ENCODE results near the gene PI4KA.

Gene PI4KA

DNA sequence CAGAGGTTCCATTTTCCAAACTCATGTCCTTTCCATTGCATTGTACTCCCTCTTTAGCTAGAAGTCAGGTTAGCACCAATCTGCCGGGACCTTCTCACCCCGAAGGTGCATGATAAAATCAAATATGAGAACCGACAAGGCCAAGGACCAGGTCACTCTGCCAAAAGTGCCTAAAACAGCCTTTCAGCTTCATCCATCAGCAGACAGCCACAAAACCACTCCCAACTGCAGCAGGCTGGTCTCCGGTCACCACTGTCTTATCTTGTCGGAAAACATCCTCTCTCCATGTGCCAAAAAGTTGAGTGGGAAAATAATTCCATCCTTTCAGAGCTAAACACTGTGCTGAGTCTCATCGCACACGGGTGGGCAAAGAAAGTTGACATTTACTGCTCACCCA, 1.4 kb downstream of the PI4KA start:
- H3K9me3 ChIP-seq, result no peaks in the 10 kb centered on the region
- no peaks in the 10 kb centered on the region for H3K27me3 ChIP-seq
- H3K4me1 ChIP-seq, result 0 out of 2 replicates have a peak, but pooled peaks cover 3% of the 10 kb centered on the region
- no peak for DNase-seq
- no peaks in the 10 kb centered on the region for H3K36me3 ChIP-seq
- TF ChIP-seq, protein P1, sequence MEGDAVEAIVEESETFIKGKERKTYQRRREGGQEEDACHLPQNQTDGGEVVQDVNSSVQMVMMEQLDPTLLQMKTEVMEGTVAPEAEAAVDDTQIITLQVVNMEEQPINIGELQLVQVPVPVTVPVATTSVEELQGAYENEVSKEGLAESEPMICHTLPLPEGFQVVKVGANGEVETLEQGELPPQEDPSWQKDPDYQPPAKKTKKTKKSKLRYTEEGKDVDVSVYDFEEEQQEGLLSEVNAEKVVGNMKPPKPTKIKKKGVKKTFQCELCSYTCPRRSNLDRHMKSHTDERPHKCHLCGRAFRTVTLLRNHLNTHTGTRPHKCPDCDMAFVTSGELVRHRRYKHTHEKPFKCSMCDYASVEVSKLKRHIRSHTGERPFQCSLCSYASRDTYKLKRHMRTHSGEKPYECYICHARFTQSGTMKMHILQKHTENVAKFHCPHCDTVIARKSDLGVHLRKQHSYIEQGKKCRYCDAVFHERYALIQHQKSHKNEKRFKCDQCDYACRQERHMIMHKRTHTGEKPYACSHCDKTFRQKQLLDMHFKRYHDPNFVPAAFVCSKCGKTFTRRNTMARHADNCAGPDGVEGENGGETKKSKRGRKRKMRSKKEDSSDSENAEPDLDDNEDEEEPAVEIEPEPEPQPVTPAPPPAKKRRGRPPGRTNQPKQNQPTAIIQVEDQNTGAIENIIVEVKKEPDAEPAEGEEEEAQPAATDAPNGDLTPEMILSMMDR (IDR thresholded peaks at IDR 0.05; ENCODE audit: low read depth, low read length), result no peak
- peak overlapping the region; percentile 93 for H3K4me3 ChIP-seq (ENCODE audit: low read depth, low read length)

DNA sequence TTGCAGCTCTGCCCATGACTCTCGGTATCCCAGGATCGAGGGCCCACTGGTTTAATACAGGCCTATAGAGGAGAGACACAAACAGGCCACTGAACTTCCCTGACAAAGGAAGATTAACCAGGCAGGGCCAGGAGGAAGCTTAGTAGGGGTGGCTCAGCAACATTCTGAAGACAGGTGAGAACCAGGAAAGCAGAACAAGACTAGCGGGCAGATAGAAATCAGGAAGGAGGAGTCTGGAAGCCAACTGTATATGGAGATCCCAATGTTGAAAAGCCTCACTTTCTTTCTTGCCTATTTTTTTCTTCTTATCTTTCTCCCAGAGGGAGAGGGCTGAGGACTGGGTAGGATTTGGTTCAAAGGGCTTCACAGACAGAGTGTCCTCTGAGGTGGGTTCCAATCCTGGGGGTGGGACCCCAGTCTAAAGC, 5.4 kb downstream of the PI4KA start:
- H3K36me3 ChIP-seq, result no peaks in the 10 kb centered on the region
- H3K27me3 ChIP-seq, result no peaks in the 10 kb centered on the region
- 0 out of 2 replicates have a peak, but pooled peaks cover 3% of the 10 kb centered on the region for H3K4me1 ChIP-seq
- DNase-seq, result no peak
- no peaks in the 10 kb centered on the region; the same call in 1 of the 2 replicates for H3K9me3 ChIP-seq
- TF ChIP-seq, protein P1 (IDR thresholded peaks at IDR 0.05; ENCODE audit: low read depth, low read length), result no peak
- H3K4me3 ChIP-seq (ENCODE audit: low read depth, low read length), result no peak overlapping the region

DNA sequence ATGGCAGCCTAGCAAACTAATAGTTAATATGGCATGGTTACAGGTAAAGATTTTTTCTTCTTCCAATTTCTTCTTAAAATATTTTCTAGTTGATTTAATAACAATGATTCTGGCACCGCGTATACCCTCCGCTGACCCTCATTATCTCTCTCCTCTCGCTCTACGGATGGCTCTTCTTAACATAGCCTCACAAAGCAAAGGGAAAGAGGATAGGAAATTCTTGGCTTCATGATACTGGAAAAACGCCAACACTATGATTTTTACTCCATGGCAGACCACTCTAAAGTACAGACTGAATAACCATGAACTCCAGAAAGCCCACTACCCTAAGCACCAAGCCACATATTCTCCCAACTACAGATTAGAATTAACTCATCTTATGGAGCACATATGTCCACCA, 6.1 kb downstream of the PI4KA start:
- H3K36me3 ChIP-seq, result no peaks in the 10 kb centered on the region
- H3K9me3 ChIP-seq, result no peaks in the 10 kb centered on the region; the same call in 1 of the 2 replicates
- TF ChIP-seq, protein P1 (IDR thresholded peaks at IDR 0.05; ENCODE audit: low read depth, low read length), result no peak
- H3K27me3 ChIP-seq, result no peaks in the 10 kb centered on the region
- no peak overlapping the region for H3K4me3 ChIP-seq (ENCODE audit: low read depth, low read length)
- DNase-seq, result no peak
- 0 out of 2 replicates have a peak, but pooled peaks cover 3% of the 10 kb centered on the region for H3K4me1 ChIP-seq

DNA sequence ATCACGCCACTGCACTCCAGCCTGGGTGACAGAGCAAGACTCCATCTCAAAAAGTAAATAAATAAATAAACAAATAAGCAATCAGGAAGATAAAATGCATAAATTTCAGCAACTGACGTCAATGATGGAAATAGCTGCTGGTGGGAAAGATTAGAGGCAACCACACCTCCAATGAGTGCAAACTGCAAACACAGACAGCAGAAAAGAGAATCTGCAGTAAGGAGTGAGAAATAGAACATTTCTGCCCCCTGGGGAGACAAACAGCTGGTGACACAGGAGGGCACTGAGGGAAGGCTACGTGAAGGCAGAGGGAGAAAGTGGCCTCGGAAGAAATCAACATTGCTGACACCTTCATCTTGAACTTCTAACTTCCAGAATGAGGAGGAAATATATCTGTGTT, 6.5 kb downstream of the PI4KA start:
- Histone ChIP-seq H3K4me3 (ENCODE audit: low read depth, low read length) (no peak overlapping the region), H3K9me3 (no peaks in the 10 kb centered on the region; the same call in 1 of the 2 replicates), H3K36me3 (no peaks in the 10 kb centered on the region), H3K27me3 (no peaks in the 10 kb centered on the region), H3K4me1 (0 out of 2 replicates have a peak, but pooled peaks cover 3% of the 10 kb centered on the region)
- TF ChIP-seq, protein P1 (IDR thresholded peaks at IDR 0.05; ENCODE audit: low read depth, low read length), result peak; percentile 11; the same call in 1 of the 2 replicates
- no peak for DNase-seq

DNA sequence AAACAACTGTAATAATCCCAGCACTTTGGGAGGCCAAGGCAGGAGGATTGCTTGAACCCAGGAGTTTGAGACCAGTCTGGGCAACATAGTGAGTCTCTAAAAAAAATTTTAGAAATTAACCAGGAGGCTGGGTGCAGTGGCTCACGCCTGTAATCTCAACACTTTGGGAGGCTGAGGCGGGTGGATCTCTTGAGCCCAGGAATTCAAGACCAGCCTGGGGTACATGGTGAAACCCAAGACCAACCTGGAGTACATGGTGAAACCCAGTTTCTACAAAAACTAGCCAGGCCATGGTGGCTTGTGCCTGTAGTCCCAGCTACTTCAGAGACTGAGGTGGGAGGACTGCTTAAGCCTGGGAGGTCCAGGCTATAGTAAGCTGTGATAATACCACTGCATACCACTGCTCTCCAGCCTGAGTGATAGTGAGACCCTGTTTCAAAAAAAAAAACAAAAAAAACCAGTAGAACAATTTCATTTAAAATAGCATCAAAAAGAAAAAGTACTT, 11.2 kb downstream of the PI4KA start:
- Histone ChIP-seq H3K4me1 (no peaks in the 10 kb centered on the region; the same call in 1 of the 2 replicates), H3K36me3 (no peaks in the 10 kb centered on the region), H3K27me3 (no peaks in the 10 kb centered on the region), H3K4me3 (ENCODE audit: low read depth, low read length) (no peak overlapping the region), H3K9me3 (no peaks in the 10 kb centered on the region; the same call in 1 of the 2 replicates)
- DNase-seq, result no peak
- TF ChIP-seq, protein P1 (IDR thresholded peaks at IDR 0.05; ENCODE audit: low read depth, low read length), result no peak
